Activated CD8-positive, alpha-beta memory T cell treated with anti-CD3 and anti-CD28 coated beads for 24 hours (primary cell): ENCODE results near the gene ERVW-1.
"Not testable (repeated sequence)": the region's sequence is repeated elsewhere in the genome, so short reads cannot be mapped to it uniquely, and the experiment has no call there.

Source experiments
- DNase-seq: peaks from one replicate; pipeline ENCODE4 v3.0.0-alpha.2; 2020

The ERVW-1 gene, protein sequence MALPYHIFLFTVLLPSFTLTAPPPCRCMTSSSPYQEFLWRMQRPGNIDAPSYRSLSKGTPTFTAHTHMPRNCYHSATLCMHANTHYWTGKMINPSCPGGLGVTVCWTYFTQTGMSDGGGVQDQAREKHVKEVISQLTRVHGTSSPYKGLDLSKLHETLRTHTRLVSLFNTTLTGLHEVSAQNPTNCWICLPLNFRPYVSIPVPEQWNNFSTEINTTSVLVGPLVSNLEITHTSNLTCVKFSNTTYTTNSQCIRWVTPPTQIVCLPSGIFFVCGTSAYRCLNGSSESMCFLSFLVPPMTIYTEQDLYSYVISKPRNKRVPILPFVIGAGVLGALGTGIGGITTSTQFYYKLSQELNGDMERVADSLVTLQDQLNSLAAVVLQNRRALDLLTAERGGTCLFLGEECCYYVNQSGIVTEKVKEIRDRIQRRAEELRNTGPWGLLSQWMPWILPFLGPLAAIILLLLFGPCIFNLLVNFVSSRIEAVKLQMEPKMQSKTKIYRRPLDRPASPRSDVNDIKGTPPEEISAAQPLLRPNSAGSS

DNA sequence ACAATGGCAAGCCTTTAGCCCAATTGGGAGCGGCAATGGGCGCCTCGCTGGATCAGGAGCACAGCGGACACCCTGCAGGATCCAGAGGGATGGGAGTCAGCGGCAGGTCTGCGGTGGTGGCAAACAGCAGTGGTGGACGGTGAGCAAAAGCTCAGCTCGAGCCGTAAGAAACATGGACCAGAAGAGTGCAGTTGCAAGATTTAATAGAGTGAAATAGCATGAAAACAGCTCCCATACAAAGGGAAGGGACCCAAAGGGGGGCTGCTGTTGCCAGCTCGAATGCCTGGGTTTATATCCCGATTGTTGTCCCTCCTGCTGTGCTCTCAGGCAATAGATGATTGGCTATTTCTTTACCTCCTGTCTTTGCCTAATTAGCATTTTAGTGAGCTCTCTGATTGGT lies at the start of gene ERVW-1:
Gene ERVW-1, minus strand, starts transcription at position 266 of the 400 bp plus-strand sequence. CDS start 7,565 bp downstream, outside the sequence.
- DNase-seq, result not testable (repeated sequence)

DNA sequence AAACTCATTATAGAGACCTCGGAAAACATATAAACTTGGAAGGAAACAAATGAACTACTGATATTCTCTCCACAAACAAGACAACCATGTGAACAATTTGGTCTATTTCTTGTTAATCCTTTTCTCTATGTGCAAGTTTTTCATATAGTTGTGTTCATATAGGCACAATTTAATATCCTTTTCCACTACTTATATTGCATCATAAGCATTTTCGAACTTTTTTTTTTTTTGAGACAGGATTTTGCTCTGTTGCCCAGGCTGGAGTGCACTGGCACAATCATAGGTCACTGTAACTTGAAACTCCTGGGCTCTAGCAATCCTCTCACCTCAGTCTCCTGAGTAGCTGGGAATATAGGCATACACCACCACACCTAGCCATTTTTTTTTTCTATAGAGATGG lies 45.4 kb upstream of the ERVW-1 start:
- no peak for DNase-seq

DNA sequence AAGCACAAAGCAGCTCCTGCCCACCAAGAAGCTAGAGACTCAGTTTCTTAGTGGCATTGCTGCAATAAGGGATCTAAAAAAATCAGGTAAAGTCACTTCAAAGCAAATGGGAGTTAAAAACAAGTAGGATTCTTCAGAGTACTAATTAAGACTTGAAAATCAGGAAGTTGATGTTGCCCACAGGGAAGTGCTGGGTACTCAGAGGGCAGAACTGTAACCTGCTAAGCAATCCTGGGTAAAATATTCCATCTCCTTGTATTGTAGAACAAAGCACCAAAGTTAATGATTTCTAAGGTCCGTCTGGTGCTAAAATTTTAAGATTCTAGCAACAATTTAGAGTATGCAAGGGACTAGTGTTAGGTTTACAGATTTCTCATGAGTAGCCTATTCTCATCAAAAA lies 42.3 kb upstream of the ERVW-1 start:
- DNase-seq, result no peak

DNA sequence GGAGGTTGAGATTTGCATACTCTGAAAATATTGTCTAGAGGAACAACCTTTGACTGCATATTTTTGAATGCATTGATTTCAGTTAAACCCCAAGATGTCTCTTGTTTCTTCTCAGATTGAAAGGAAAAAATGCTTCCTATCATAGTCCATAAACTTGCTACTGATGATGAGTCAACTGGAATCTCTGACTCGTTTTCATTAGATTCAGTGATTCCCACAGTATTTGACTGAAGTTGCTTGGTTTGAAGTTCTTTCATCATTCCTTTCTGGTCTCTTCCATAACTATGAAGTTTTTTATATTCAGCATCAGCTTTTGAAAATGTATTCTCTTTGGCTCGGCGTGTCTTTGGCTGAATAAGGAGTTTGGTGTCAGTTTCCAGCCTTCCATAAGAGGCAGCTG lies 39.9 kb upstream of the ERVW-1 start:
- no peak for DNase-seq

DNA sequence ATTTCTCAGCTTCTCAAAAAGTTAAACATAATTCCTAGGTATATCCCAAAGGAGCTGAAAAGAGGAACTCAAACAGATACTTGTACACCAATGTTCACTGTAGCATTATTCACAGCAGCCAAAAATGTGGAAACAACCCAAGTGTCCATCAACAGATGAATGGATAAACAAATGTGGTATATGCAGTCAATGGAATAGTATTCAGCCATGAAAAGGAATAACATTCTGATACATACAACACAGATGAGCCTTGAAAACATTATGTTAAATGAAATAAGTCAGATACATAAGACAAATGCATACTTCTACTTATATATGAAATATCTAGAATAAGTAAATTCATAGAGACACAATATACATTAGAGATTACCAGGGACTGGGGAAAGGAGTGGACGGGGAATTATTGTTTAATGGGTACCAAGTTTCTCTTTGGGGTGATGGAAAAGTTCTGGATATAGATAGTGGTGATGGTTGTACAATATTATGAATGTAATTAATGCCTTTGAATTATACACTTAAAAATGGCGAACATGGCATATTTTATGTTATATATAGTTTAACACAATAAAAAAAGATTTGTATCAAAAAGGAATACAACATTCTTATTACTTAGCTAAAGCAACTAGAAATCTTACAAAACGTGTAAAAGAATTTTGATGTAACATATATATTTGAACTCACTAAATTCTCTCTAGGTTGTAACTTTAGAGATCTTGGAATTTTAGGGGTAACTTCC lies 35.6 kb upstream of the ERVW-1 start:
- no peak for DNase-seq

DNA sequence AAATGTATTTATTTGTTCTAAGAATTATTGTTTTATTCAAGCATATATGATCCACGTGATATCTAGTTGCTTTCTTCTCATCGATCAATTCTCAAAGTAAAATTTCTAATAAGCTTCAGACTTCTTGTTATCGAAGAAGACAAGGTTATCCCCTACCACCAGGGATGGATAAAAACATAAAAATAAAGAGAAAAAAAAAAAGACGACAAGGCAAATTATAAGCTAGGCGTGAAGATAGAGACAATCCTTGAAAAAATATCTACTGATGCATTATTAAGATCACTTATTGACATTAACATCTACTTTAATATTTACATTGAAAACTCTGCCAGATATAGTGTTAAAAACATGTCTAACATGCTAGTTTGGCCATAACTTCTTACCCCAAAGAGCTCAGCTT lies 31.2 kb upstream of the ERVW-1 start:
- DNase-seq, result no peak

DNA sequence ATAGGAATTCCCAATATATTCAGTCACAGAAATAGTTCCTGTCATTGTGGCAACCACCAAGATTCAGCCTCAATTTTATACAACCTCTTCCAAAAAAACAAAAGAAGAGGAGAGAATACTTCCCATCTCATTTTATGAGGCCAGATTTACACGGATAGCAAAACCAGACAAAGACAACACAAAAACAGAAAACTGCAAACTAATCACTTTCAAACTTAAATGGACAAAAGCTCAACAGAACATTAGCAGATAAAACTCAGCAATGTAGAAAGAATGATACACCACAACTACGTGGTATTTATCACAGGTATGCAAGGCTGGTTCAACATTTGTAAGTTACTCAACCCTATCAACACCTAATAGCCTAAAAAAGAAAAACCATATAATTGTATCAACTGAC lies 28.6 kb upstream of the ERVW-1 start:
- DNase-seq, result no peak

DNA sequence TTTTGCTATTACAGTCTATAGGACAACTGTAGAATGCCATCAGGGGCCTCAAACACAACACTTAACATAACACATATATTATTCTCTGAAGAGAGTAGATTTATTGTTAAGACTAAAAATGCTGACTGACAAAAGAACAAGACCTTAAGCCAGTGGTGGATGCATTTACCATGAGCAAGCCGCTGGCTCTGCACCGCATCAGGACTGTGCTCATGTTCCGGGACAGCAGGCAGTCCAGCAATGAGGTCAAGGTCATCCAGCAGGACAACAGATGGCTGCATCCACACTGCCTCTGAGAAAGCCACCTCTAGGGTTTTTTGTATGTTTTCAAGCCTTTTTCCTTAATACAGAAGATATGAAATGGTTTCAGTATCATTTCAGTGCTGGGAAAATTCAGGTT lies 26.8 kb upstream of the ERVW-1 start:
- DNase-seq, result no peak

DNA sequence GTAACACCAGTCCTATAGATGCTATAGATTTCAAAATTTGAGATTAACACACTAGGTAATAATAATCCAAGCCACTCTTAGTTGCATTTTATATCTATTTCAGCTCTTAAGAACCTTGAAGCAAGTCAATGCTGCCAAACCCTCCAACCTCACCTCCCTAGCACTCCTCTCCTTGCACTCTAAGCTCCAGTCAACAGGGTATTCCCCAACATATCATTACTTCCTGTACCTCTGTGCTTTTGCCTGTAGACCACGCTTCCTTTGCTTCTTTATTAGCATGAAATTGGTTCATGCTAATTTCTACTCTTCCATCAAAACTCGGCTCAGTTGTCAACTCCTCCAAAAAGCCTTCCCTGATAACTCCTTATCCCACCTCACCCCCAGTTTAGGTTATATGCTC lies 26.0 kb upstream of the ERVW-1 start:
- no peak for DNase-seq

DNA sequence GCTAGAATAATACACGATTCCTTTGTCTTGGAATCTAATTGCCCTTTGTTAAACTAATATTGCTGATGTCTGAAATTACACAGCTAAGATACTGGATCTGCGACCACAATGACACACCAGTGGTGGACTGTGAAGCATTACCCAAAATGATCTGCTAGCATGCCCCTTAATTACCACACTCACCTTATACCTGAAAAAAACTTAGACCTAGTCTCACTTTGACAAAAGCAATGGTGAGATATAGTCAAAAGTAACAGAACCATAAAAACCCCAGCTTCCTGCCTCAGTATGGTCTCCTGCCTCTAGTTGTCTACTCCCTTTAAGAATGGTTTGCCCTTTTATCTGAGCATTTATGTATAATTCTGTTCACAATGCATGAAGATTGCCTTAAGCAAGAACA lies 20.8 kb upstream of the ERVW-1 start:
- no peak for DNase-seq

DNA sequence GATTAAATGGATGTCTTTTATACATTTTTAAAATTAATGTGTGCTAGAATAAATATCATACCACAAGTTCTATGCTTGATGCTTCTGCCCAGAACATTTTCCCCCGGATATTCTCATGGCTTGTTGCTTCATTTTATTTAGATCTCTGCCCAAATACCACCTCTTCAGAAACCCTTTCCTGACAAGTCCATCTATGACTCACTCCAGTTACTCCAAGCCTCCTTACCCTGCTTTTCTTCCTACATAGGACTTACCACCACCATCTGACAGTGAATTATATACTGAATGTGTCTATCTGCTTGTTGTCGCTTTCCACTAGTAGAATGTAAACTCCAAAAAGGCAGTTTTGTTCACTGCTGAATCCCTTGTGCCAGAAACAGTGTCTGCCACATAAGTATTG lies 19.1 kb upstream of the ERVW-1 start:
- DNase-seq, result no peak

DNA sequence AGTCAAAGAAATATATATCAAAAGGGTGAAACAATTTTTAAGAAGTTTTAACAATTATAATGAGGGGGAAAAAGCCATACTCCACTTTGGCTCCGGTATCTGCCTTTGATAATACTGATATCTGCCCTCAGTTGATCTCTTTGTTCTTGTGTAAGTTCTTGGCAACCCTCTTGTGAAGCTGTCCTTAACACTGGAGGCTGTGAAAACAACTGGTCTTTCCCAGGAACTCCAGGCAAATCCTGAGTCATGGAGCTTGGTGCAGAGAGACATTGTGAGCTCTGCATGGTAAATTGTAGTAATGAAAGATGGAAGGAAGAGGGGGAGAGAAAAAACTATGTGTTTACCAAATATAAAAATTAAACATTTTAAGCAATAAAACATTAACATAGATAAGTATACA lies 11.9 kb upstream of the ERVW-1 start:
- no peak for DNase-seq

DNA sequence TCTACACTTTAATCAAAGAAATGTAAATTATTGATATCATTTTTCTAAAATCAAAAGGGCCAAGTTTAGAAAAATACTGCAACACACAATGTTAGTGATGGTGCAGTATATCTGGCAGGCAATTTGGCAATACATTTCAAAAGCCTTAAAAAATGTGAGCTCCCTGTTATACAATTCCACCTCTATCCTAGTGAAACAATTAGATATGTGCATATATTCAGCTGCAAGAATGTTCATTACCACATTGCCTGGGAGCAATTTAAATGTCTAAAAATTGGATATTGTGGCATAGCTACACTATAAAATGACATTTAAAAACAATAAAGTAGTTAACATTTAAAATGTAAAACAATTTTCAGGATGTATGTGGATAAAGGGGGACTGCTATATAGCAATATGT lies 10.1 kb upstream of the ERVW-1 start:
- DNase-seq, result no peak

DNA sequence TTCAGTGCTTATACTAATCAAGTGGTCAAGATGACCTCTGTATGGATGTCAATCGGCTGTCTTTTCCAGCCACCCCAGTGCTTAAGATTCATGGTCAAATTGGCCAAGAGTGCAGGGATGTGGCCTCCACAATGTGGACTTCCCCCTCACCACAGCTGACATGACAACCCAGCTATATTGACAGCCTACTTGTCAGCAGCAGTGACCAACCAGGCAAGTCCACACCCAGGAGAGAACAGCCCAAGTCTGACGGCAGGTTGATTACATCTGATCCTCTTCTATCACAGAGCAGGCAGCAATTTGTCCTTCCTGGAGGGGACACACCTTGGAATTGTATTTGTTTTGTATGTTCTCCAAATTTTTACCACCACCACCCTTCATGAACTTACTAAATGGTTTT lies 8.2 kb upstream of the ERVW-1 start:
- no peak for DNase-seq

DNA sequence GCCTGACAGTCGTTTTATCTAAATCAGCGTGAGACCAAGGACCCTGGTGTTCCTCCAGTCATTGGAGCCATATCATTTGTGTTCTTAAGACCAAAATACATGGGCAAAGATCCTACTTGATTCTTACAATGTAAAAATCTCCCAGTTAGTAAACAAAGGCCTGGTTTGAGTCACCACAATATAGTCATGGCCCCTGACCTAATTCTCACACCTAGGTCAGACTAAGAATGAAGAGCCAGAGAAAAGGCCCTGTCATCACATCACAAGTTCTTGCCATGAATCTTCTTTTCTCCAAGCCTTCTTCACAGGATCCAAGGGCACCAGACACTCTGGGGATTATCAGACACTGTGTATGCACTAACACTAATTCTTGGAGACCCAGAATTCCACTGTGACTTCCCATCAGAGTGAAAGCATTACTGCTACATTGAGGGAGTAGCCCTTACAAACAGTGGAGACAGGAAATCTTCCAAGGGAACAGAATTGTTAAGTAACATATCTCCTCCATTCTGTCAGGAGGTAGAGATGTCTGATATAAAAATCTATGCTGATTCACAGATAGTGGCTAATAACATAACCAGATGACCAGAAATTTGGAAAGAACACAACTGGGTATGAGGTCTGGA lies 7.6 kb upstream of the ERVW-1 start:
- no peak for DNase-seq

DNA sequence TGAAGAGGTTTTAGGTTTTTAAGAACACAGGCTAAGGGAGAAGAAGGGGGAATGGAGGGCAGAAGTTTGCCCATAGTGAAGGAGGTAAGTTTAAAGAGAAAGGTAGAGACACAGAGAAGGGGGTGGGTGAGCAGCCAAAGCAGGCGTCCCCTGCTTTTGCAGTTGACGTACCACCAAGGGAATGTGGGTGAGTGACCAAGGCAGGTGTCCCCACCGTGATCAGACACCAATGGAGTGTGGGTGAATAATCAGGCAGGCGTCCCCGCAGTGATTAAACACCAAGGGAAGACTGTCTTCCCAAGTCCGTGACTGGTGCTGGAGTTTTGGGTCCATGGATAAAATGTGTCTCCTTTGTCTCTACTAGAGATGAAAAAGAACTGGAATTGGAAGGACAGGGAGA lies 6.5 kb upstream of the ERVW-1 start:
- not testable (repeated sequence) for DNase-seq

DNA sequence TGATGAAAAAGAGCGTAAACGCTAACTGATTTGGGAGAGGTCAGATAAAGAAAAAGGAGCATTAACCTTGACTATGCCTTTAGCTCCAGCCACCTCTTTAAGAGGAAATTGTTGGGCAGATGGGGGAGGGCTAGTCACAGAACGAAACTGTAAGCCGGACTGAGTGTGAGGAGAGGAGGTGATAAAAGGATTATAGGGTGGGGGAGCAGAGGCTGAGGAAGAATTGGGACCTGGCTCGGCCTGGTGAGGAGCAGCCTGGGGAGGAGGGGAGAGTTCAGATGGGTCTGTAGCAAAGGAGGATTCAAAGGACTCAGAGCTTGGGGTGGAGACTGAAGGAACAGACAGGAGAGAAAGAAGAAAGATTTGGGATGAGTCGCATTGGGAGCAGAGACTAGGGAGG lies 5.9 kb upstream of the ERVW-1 start:
- not testable (repeated sequence) for DNase-seq

DNA sequence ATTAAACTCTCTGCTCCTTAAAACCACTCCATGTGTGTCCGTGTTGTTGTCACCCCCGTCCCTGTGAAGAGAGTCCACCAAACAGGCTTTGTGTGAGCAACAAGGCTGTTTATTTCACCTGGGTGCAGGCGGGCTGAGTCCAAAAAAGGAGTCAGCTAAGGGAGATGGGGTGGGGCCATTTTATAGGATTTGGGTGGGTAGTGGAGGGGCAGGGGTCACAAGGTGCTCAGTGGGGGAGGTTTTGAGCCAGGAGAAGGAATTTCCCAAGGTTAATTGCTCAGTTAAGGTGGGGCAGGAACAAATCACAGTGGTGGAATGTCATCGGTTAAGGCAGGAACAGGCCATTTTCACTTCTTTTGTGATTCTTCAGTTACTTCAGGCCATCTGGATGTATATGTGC lies 1.4 kb upstream of the ERVW-1 start:
- not testable (repeated sequence) for DNase-seq

DNA sequence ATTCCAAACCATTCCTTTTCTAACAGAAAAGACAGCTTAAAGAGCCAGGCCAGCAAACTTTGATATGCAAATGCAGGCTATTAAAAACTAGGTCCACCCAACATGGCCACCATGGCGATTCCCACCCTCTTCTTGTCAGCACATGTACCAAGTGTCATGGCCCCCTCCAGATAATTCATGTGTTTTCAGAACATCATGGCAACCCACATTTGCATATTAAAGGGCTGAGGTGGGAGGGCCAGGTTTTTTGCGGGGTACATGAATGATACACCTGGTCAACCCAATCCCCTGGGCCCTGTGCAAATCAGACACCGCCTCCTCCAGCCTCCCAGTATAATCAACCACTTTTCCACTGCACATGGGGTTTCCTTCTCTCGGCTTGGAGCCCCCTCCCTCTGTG lies 965 bp upstream of the ERVW-1 start:
- DNase-seq, result no peak

DNA sequence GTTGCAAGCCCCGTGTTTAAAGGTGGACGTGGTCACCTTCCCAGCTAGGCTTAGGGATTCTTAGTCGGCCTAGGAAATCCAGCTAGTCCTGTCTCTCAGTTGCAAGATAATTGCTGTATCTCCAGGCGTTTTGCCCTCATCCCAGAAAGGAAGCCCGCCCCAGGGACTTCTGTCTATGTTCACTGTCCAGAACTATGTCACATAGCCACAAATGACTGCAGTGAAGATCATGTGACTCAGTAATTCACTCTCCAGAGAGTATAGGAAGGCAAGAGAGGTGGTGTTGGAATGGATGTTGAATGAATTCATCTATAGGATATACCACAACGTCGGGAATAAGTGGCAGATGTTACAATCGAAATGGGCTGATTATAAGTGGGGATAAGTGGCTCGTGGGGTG lies 349 bp upstream of the ERVW-1 start:
- DNase-seq, result no peak

DNA sequence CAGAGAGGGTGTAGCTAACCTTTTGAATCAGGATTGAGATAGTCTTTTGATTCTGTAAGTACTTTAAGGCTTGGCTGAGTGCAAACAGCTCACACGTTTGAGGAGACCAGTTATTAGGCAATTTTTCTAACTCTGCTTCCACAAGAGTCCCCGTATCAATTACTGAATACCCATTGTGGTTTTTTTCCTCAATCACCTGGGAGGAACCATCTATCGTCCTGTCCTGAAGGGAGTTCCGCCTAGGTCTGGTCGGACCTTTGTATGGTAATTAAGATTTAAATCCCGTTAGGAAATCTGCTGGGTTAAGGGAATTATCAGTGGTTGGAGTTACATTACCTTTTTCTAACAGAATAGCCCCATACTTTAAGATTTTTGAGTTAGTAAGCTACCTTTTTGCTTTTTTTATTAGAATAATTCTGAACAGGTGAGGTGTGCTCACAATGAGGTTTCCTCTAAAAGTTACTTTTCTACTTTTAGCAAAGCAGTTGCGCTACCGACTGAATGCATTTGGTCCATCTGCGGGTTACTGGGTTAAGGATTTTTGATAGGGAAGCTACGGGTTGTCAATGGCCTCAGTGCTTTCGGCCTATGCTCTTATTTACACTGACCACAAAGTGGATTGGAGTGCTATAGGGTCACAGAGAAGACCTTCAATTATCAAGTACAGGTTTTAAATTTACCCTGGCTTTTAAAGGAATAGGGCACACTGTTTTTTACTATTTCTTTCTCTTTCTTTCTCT lies 1.7 kb downstream of the ERVW-1 start:
- DNase-seq, result not testable (repeated sequence)

DNA sequence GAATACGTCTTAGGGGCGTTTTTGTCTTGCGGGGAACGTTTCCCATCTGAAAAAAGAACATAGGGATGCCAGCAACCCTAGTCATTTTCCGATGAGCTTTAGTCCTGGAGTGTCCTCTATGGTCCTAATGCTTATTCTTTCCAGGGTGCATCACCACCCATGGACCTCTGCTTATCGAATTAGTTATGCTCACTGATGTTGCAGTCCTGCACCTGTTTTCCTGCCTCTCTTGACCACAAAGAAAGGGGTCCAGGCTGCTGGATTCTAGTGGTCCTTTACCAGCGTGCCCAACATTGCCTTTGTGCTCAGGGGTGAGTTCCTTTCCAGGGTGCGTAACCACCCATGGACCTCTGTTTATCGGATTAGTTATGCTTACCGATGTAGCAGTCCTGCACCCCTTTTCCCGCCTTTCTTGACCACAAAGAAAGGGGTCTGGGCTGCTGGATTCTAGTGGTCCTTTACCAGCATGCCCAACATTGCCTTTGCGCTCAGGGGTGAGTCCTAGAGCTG lies 2.4 kb downstream of the ERVW-1 start:
- DNase-seq, result not testable (repeated sequence)

DNA sequence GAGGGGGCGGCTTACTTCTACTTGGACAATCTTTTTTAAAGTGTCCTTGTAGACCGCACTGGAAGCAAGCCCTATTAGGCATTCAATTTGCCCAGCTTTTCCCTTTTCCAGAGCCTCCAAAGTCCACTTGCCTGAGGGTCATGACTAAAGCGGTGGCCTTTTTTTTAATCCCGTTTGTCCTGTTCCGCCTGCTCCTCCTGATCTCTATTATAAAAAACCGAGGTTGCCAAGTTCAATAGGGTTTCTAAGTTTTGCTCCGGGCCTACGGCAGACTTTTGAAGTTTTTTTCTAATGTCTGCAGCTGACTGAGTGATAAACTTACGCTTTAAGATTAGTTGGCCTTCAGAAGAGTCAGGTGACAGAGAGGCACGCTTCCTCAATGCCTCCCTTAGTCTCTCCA lies 3.8 kb downstream of the ERVW-1 start:
- DNase-seq, result not testable (repeated sequence)
